ENCODE results near the gene HNF4A.

Gene HNF4A

GRCh38 chr20:44426879-44427790 lies 71.6 kb downstream of the HNF4A start:
- TF ChIP-seq ZBTB7A (IDR thresholded peaks at IDR 0.05; ENCODE audit: low read depth) (no peak), CREB1 (IDR thresholded peaks at IDR 0.05; ENCODE audit: low read depth) (no peak), CEBPB (IDR thresholded peaks at IDR 0.05) (no peak), YY1 (IDR thresholded peaks at IDR 0.05; ENCODE audit: low read depth) (no peak), EGR1 (IDR thresholded peaks at IDR 0.05) (no peak), EP300 (IDR thresholded peaks at IDR 0.05; ENCODE audit: borderline replicate concordance) (no peak), USF1 (IDR thresholded peaks at IDR 0.05) (no peak), TAF1 (IDR thresholded peaks at IDR 0.05; ENCODE audit: low read depth) (no peak), NFIC (IDR thresholded peaks at IDR 0.05) (no peak), MAX (IDR thresholded peaks at IDR 0.05) (no peak), FOXM1 (IDR thresholded peaks at IDR 0.05; ENCODE audit: borderline replicate concordance, low read depth) (no peak), TCF12 (IDR thresholded peaks at IDR 0.05; ENCODE audit: low read depth) (no peak)

- TF ChIP-seq REST (IDR thresholded peaks at IDR 0.05; ENCODE audit: low read depth) (no peak), EGR1 (IDR thresholded peaks at IDR 0.05) (no peak), EP300 (IDR thresholded peaks at IDR 0.05; ENCODE audit: borderline replicate concordance) (no peak), TCF12 (IDR thresholded peaks at IDR 0.05; ENCODE audit: low read depth) (no peak), FOXM1 (IDR thresholded peaks at IDR 0.05; ENCODE audit: borderline replicate concordance, low read depth) (no peak), RAD21 (IDR thresholded peaks at IDR 0.05; ENCODE audit: low read depth) (no peak), CEBPB (IDR thresholded peaks at IDR 0.05) (no peak), TEAD4 (IDR thresholded peaks at IDR 0.05) (no peak), ZBTB7A (IDR thresholded peaks at IDR 0.05; ENCODE audit: low read depth) (no peak), MAX (IDR thresholded peaks at IDR 0.05) (no peak), CREB1 (IDR thresholded peaks at IDR 0.05; ENCODE audit: low read depth) (no peak), TAF1 (IDR thresholded peaks at IDR 0.05; ENCODE audit: low read depth) (no peak), USF1 (IDR thresholded peaks at IDR 0.05) (no peak)
Measured at GRCh38 chr20:44427804-44428173, 72.3 kb downstream of the HNF4A start.

- no peak for TF ChIP-seq TEAD4 (IDR thresholded peaks at IDR 0.05)
- no peak for TF ChIP-seq FOXM1 (IDR thresholded peaks at IDR 0.05; ENCODE audit: borderline replicate concordance, low read depth)
Measured at GRCh38 chr20:44428174-44429016, 72.9 kb downstream of the HNF4A start.

GRCh38 chr20:44429017-44429339 lies 73.5 kb downstream of the HNF4A start:
- no peak for TF ChIP-seq CEBPB (IDR thresholded peaks at IDR 0.05)
- no peak for TF ChIP-seq EP300 (IDR thresholded peaks at IDR 0.05; ENCODE audit: borderline replicate concordance)
- no peak for TF ChIP-seq CREB1 (IDR thresholded peaks at IDR 0.05; ENCODE audit: low read depth)
- no peak for TF ChIP-seq RAD21 (IDR thresholded peaks at IDR 0.05; ENCODE audit: low read depth)
- no peak for TF ChIP-seq USF1 (IDR thresholded peaks at IDR 0.05)
- TF ChIP-seq FOXM1 (IDR thresholded peaks at IDR 0.05; ENCODE audit: borderline replicate concordance, low read depth): no peak
- no peak for TF ChIP-seq NFIC (IDR thresholded peaks at IDR 0.05)
- no peak for TF ChIP-seq MAX (IDR thresholded peaks at IDR 0.05)
- TF ChIP-seq YY1 (IDR thresholded peaks at IDR 0.05; ENCODE audit: low read depth): no peak
- no peak for TF ChIP-seq REST (IDR thresholded peaks at IDR 0.05; ENCODE audit: low read depth)
- no peak for TF ChIP-seq ZBTB7A (IDR thresholded peaks at IDR 0.05; ENCODE audit: low read depth)

Data from Ishikawa (cell line).